ENCODE data around the gene BANP. TPM values are rescaled to one million over a fixed set of nuclear protein-coding genes. Genes with fewer than 3 reads are reported as not detected.
"Not testable (repeated sequence)": the region's sequence is repeated elsewhere in the genome, so short reads cannot be mapped to it uniquely, and the experiment has no call there.

BANP gene
- total RNA-seq, 1 donor from 2014 or later, result 25.5 TPM

GRCh38 chr16:88023786-88024185, 72.6 kb downstream of the BANP start:
- no peak overlapping the region for H3K4me3 Mint-ChIP-seq (ENCODE audit: unreplicated experiment)
- H3K36me3 Mint-ChIP-seq (ENCODE audit: unreplicated experiment), result no peaks in the 10 kb centered on the region
- no peak for TF ChIP-seq CTCF (IDR thresholded peaks at IDR 0.05; ENCODE audit: partially characterized antibody, unreplicated experiment)
- peaks cover 6% of the 10 kb centered on the region for H3K9me3 Mint-ChIP-seq (ENCODE audit: unreplicated experiment)
- DNase-seq, result no peak
- peaks cover 6% of the 10 kb centered on the region for H3K27me3 Mint-ChIP-seq (ENCODE audit: unreplicated experiment)
- peak overlapping the region; percentile 64 for H3K27ac Mint-ChIP-seq (ENCODE audit: unreplicated experiment)
- H3K4me1 Mint-ChIP-seq (ENCODE audit: low read depth, unreplicated experiment), result peaks cover 32% of the 10 kb centered on the region

GRCh38 chr16:88024491-88025085, 73.4 kb downstream of the BANP start:
- Mint-ChIP-seq H3K27ac (ENCODE audit: unreplicated experiment) (peak overlapping the region; percentile 52), H3K4me1 (ENCODE audit: low read depth, unreplicated experiment) (peaks cover 32% of the 10 kb centered on the region)
- not testable (repeated sequence) for H3K4me3 Mint-ChIP-seq (ENCODE audit: unreplicated experiment); H3K9me3 Mint-ChIP-seq (ENCODE audit: unreplicated experiment); H3K36me3 Mint-ChIP-seq (ENCODE audit: unreplicated experiment); H3K27me3 Mint-ChIP-seq (ENCODE audit: unreplicated experiment)
- peak; percentile 69 for TF ChIP-seq CTCF (IDR thresholded peaks at IDR 0.05; ENCODE audit: partially characterized antibody, unreplicated experiment)
- peak; percentile 71 for DNase-seq

GRCh38 chr16:88025086-88025492, 73.9 kb downstream of the BANP start:
- H3K4me1 Mint-ChIP-seq (ENCODE audit: low read depth, unreplicated experiment), result peaks cover 32% of the 10 kb centered on the region
- H3K4me3 Mint-ChIP-seq (ENCODE audit: unreplicated experiment); H3K27me3 Mint-ChIP-seq (ENCODE audit: unreplicated experiment); DNase-seq; H3K9me3 Mint-ChIP-seq (ENCODE audit: unreplicated experiment); H3K36me3 Mint-ChIP-seq (ENCODE audit: unreplicated experiment); H3K27ac Mint-ChIP-seq (ENCODE audit: unreplicated experiment): not testable (repeated sequence)

GRCh38 chr16:88025828-88026555, 74.8 kb downstream of the BANP start:
- not testable (repeated sequence) for H3K4me3 Mint-ChIP-seq (ENCODE audit: unreplicated experiment); H3K27me3 Mint-ChIP-seq (ENCODE audit: unreplicated experiment)

GRCh38 chr16:88026964-88027938, 76.0 kb downstream of the BANP start:
- no peak overlapping the region for H3K27ac Mint-ChIP-seq (ENCODE audit: unreplicated experiment)
- H3K4me3 Mint-ChIP-seq (ENCODE audit: unreplicated experiment), result no peak overlapping the region
- H3K9me3 Mint-ChIP-seq (ENCODE audit: unreplicated experiment), result peaks cover 3% of the 10 kb centered on the region
- H3K27me3 Mint-ChIP-seq (ENCODE audit: unreplicated experiment), result peaks cover 6% of the 10 kb centered on the region
- H3K4me1 Mint-ChIP-seq (ENCODE audit: low read depth, unreplicated experiment), result peaks cover 25% of the 10 kb centered on the region
- no peak for TF ChIP-seq CTCF (IDR thresholded peaks at IDR 0.05; ENCODE audit: partially characterized antibody, unreplicated experiment)
- H3K36me3 Mint-ChIP-seq (ENCODE audit: unreplicated experiment), result peaks cover 4% of the 10 kb centered on the region
- no peak for DNase-seq

More at GRCh38 chr16:88025828-88026555, 74.8 kb downstream of the BANP start:
- H3K4me1 Mint-ChIP-seq (ENCODE audit: low read depth, unreplicated experiment), result peaks cover 32% of the 10 kb centered on the region
- DNase-seq; H3K9me3 Mint-ChIP-seq (ENCODE audit: unreplicated experiment); H3K36me3 Mint-ChIP-seq (ENCODE audit: unreplicated experiment); H3K27ac Mint-ChIP-seq (ENCODE audit: unreplicated experiment): not testable (repeated sequence)

- not testable (repeated sequence) for H3K36me3 Mint-ChIP-seq (ENCODE audit: unreplicated experiment); DNase-seq; H3K4me3 Mint-ChIP-seq (ENCODE audit: unreplicated experiment); H3K27ac Mint-ChIP-seq (ENCODE audit: unreplicated experiment); H3K9me3 Mint-ChIP-seq (ENCODE audit: unreplicated experiment); H3K27me3 Mint-ChIP-seq (ENCODE audit: unreplicated experiment)
- H3K4me1 Mint-ChIP-seq (ENCODE audit: low read depth, unreplicated experiment), result peaks cover 17% of the 10 kb centered on the region
Measured at GRCh38 chr16:88028177-88028930, 77.1 kb downstream of the BANP start.
